Measurements from ENCODE around the gene CALM1.

The CALM1 gene

DNA sequence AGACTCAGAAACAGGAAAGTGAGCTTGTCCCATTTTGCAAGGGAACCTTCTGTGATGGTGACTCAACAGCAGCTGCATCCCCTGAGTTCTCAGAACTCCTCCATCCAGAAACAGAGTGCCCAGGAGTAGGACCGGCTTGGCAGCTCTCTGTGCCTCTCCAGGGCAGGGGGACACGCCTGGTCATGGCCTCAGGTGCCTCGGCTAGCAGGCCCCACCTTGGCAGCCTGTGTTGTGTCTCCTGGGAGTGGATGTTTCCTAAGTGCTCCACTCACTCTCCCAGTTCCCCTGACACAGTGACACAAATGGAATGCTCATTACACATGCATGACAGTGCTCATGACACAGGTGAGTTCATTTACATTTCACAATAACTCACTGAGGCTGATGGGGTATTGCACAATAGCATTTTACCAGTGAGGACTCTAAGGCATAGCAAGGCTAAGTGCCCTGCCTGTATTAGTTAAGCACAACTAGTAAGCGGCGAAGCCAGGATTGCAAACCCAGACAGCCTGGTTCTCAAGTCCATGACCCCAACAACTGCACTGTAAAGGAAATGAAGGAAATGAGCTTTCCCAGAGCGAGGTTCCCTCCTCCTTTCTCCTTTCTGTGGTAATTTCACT is 47.4 kb downstream of the CALM1 start:
- no peak for DNase-seq

GRCh38 chr14:90445011-90445410 is 48.2 kb downstream of the CALM1 start:
- DNase-seq = no peak

DNA sequence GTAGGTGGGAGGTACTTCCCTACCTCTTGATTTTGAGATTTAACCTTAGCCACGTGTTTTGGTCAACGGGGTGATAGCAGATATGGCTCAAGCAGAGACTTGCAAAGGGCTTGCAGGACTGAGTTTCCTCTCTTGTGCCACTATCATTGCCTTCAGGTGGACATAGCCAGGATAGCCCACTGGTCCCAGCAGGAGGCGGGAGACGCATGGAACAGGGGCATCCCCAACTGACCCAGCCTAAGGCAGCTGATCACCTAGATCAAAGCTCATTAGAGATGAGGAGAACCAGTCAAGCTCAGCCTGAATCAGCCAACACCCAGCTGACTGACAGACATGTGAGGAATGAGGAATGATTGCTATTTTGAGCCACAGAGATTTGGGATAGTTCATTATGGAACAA is 49.6 kb downstream of the CALM1 start:
- no peak for DNase-seq

DNA sequence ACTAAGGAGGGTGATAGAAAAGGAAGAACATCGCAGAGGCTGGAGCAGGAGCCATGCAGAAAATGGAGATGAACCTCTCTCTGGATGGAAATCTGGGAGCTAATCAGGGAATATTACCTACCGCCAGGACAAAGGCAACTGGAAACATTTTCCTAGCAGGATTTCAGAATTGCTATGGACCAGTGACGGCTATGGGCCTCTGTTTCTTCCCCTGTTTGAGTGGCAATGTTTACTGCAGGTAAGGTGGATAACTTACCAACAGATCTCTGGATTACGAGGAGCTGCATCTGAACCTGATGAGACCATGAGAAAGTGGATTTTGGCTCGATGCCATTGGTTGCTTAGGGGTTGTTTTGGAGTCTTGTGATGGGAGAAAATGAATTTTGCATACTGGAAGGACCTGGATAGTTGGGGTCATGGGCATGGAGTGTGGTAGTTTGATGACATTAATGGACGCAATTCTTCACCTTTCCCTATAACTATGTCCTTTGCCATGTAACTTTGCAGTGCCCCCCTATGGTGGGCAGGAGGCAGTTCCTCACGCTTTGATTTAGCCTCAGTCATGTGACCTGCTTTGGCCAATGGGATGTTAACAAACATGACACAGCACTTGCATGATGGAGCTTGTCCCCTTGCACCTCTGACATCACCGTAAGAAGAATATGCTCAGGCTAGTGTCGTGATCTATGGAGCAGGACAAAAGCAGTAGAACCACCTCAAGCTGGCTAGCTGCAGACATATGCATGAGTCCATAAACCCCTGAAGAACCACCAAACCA is 51.1 kb downstream of the CALM1 start:
- no peak for DNase-seq

DNA sequence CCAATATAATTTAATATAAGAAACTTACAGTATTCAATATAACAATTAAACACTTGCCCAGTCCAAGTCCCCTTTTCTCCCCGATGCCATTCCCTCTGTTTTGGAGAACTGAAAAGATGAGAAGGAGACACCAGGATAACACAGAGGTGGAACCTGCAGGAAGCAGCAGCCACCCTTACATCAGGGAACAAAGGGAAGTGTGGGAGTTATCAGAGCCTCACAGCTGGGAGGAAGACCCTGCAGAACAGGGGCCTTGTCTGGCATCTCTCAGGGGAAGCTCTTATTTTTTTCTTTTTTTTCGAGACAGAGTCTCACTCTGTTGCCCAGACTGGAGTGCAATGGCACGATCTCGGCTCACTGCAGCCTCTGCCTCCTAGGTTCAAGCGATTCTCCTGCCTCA is 52.6 kb downstream of the CALM1 start:
- no peak for DNase-seq

- no peak for DNase-seq
Measured at GRCh38 chr14:90450151-90450550, 53.3 kb downstream of the CALM1 start.

DNA sequence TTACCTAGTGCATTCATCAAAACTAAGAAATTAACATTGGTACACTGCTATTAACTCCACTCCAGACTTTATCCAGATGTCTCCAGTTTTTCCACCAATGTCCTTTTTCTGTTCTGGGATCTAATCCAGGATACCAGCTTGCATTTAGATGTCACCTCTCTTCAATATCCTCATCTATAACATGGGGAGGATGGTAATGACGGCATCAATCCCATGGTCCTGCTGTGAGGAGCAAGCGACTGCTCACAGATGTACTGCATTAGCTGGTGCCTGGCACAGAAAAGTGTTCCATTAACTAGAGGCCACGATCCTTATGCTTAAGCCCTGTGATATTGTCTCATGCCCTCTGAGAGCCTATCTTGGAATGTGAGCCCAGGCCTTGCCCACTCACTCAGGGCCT is 53.8 kb downstream of the CALM1 start:
- no peak for DNase-seq

DNA sequence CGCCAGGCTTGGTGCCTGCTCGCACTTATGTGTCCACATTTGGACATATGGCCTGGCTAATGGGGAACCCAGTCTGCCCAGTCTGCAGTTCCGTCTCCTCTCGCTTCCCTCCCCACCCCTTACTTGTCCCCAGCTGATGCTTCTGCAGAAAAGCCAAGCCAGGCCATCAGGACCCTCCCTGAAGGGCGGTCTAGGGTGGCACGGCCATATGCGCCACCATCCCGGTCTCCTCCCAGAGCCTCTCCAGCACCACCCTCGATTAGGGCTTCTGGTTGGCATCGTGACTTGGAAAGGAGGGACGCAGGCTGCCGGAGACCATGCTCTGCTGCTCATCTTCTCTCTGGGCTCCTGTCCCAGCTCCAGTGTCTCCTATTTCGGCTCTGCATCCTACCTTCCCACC is 54.6 kb downstream of the CALM1 start:
- DNase-seq = no peak

DNA sequence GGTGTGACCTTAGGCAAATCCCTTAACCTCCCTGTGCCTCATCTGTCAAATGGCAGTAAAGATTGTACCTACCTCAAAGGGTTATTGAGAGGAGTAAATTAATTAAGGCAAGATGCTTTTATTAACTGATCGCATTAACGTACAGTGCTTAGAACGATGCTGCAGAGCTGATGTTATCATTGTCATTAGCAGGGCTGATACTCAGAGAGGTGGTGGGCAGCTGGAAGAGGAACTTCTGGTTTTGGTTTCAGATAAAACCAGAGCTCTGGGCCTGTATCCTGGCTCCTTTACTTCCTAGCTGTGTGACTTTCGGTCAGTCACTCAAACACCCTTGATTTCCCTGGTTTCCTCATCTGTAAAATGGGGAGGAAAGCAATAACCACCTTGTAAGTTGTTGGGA is 55.1 kb downstream of the CALM1 start:
- no peak for DNase-seq

GRCh38 chr14:90452366-90452765 is 55.5 kb downstream of the CALM1 start:
- DNase-seq = no peak

DNA sequence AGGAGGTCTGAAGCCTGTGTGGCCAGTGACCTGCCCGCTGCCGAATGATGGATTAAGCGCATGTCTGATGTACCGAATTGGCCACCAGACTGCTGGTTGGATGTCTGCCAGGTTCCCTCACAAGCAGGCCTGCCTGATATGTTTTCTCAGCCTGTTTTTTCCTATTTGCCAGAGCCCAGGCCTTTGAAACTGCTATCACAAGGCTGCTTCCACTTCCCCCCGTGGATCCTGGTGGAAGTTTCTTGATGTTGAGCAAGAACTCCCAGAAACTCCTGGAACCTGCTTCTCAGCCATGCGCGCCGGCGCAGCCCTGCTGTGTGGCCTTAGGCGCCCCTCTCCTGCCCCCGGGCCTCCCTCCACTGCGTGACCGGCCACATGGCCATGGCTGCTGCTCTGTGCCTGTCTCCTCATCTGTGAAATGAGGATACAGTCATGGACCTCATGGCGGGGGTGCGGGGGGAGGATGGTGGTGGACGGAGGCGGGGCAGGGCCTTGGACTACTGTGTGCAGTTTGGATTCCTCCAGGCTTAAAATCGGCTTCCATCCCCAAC is 56.6 kb downstream of the CALM1 start:
- DNase-seq = no peak

DNA sequence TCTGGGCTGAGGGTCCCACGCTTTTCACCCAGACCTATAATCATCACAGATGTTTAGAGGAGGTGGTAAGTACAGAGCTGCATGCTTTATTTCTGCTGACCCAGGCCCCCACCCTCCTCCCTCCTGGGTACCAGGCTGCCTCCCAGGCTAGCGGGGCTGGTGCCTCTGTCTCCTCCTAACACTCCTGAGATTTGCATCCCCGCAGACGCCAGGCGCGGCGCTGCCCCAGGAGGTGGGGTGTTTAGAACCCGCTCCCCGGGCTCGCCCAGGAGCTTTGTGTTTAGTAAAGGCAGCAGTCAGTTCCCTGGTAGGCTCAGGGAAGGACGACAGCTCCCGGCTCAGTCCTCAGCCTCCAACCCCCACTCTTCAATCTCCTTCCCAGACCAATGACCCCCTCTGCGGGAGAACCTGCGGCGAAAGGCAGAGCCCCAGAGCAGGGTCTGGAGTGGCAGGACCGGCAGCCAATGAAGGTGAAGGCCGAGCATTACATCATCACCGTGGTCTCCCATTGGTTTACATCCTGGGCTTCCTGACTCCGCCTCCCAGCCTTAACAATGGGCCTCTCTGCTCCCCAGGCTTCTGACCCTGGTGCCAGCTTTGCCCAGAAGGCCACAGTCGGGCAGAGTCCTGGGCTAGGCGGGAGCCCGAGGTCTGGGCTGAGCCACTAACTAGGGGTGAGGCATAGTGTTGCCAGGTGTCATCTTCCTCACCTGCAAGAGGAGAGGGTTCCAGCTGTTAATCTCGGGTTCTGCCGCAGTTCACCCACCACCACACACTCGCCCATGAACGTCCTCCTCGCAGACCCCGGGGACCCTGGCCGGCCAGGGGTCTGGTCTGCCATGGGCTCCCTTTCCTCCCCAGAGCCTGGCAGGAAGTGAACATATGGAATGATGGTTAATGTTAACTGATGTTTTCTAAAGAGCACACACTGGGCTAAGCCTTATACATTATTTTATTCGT is 57.5 kb downstream of the CALM1 start:
- DNase-seq = no peak

- no peak for DNase-seq
Measured at GRCh38 chr14:90455100-90455571, 58.3 kb downstream of the CALM1 start.

DNA sequence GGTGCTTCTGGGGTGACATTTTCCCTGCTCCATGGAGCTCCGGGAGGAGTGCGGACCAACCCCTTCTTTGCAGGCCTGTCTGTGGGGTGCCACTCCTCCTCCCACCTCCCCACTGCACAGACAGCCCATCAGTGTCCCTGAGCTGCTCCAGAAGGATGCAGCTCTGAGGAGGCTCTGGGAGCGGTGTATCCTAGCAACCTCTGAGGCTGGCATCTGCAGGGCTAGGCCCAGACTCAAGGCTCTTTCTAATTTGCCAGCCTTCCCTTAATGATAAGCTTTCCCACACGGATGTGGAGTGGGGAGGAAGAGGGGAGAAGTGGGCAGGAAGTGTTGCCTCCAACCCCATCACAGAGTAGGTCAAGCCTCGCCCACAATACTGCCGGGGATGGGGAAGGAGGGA is 59.7 kb downstream of the CALM1 start:
- no peak for DNase-seq

- DNase-seq = no peak
Measured at GRCh38 chr14:90457186-90457585, 60.4 kb downstream of the CALM1 start.
